Trophoblast cell (in vitro differentiated cells and primary cell): ENCODE results near the gene PRDM16.
A peak's percentile ranks its signal among the peaks of the same experiment; 100 is the strongest.

Experiments
- DNase-seq, 2 donors: peaks; one replicate each; pipeline ENCODE4 v3.0.0-alpha.2; 2016
- H2AFZ ChIP-seq: 2 replicates; pipeline ENCODE4 v1.6.1; 2013; ENCODE audit warnings: low read length, moderate library complexity, mild to moderate bottlenecking; ENCODE audit not compliant: insufficient read depth, poor library complexity
- H2AK5ac ChIP-seq: 2 replicates; pipeline ENCODE4 v1.6.1; 2013; ENCODE audit warnings: mild to moderate bottlenecking, low read length
- H2BK120ac ChIP-seq: 2 replicates; pipeline ENCODE4 v1.6.1; 2013; ENCODE audit warnings: low read length, mild to moderate bottlenecking, moderate library complexity; ENCODE audit not compliant: insufficient read depth, poor library complexity
- H2BK12ac ChIP-seq: 2 replicates; pipeline ENCODE4 v1.6.1; 2013; ENCODE audit warnings: mild to moderate bottlenecking, low read length, moderate library complexity
- H2BK5ac ChIP-seq: 2 replicates; pipeline ENCODE4 v1.6.1; 2013; ENCODE audit warnings: low read length, low read depth, moderate library complexity, mild to moderate bottlenecking; ENCODE audit not compliant: poor library complexity
- H3K14ac ChIP-seq: 2 replicates; pipeline ENCODE4 v1.6.1; 2013; ENCODE audit warnings: mild to moderate bottlenecking, low read length
- H3K18ac ChIP-seq: 2 replicates; pipeline ENCODE4 v1.6.1; 2013; ENCODE audit warnings: mild to moderate bottlenecking, low read length
- H3K23ac ChIP-seq: 2 replicates; pipeline ENCODE4 v1.6.1; 2013; ENCODE audit warnings: low read length
- H3K27ac ChIP-seq: 2 replicates; pipeline ENCODE4 v1.5.1; 2013; ENCODE audit warnings: low read depth, mild to moderate bottlenecking, inconsistent platforms, low read length, moderate library complexity
- H3K27me3 ChIP-seq: 2 replicates; pipeline ENCODE4 v1.6.1; 2013; ENCODE audit warnings: inconsistent platforms, mild to moderate bottlenecking, low read length, moderate library complexity; ENCODE audit not compliant: insufficient read depth
- H3K36me3 ChIP-seq, 2 experiments: 1 replicate in 1 of 2; 2 replicates in 1 of 2; pipeline ENCODE4 v1.6.1; 2013; ENCODE audit warnings: low read length in 2 of 2, mild to moderate bottlenecking in 2 of 2, moderate library complexity in 1 of 2; ENCODE audit not compliant: insufficient read depth in 2 of 2, control insufficient read depth in 1 of 2
- H3K4ac ChIP-seq: 2 replicates; pipeline ENCODE4 v1.6.1; 2013; ENCODE audit warnings: low read depth, mild to moderate bottlenecking, low read length, moderate library complexity
- H3K4me1 ChIP-seq, 2 experiments: 1 replicate in 1 of 2; 2 replicates in 1 of 2; pipeline ENCODE4 v1.6.1; 2013; ENCODE audit warnings: low read length in 2 of 2, mild to moderate bottlenecking in 2 of 2, moderate library complexity in 1 of 2; ENCODE audit not compliant: insufficient read depth in 2 of 2, control insufficient read depth in 1 of 2
- H3K4me2 ChIP-seq: 2 replicates; pipeline ENCODE4 v1.6.1; 2013; ENCODE audit warnings: inconsistent platforms, mild to moderate bottlenecking, low read length, moderate library complexity
- H3K4me3 ChIP-seq: 2 replicates; pipeline ENCODE4 v1.5.1; 2013; ENCODE audit warnings: mild to moderate bottlenecking, low read depth, low read length, inconsistent platforms
- H3K79me1 ChIP-seq: one replicate; pipeline ENCODE4 v1.6.1; 2013; ENCODE audit warnings: low read length
- H3K79me2 ChIP-seq: 2 replicates; pipeline ENCODE4 v1.6.1; 2013; ENCODE audit warnings: low read length, mild to moderate bottlenecking; ENCODE audit not compliant: control insufficient read depth, insufficient read depth, poor library complexity
- H3K9ac ChIP-seq: 2 replicates; pipeline ENCODE4 v1.6.1; 2013; ENCODE audit warnings: mild to moderate bottlenecking, low read length
- H3K9me3 ChIP-seq: 2 replicates; pipeline ENCODE4 v1.6.1; 2013; ENCODE audit warnings: low read depth, mild to moderate bottlenecking, control low read depth, inconsistent platforms, low read length; ENCODE audit not compliant: insufficient read depth
- H4K12ac ChIP-seq: 2 replicates; pipeline ENCODE4 v1.6.1; 2013; ENCODE audit warnings: low read depth, mild to moderate bottlenecking, low read length, moderate library complexity
- H4K8ac ChIP-seq: 2 replicates; pipeline ENCODE4 v1.6.1; 2013; ENCODE audit warnings: low read depth, mild to moderate bottlenecking, low read length, moderate library complexity
- H4K91ac ChIP-seq: one replicate; pipeline ENCODE4 v1.6.1; 2013; ENCODE audit warnings: low read depth, mild to moderate bottlenecking, low read length, moderate library complexity
- WGBS: extraction: QIAGEN DNeasy Blood & Tissue Kit; methylation state at CpG from one replicate; pipeline ENCODE4 v1.1.7; 2013; ENCODE audit warnings: missing lambda C conversion rate; ENCODE audit not compliant: insufficient read length, insufficient coverage; ENCODE audit errors: extremely low coverage; 5-methylcytosine and 5-hydroxymethylcytosine counted together

Gene PRDM16

DNA sequence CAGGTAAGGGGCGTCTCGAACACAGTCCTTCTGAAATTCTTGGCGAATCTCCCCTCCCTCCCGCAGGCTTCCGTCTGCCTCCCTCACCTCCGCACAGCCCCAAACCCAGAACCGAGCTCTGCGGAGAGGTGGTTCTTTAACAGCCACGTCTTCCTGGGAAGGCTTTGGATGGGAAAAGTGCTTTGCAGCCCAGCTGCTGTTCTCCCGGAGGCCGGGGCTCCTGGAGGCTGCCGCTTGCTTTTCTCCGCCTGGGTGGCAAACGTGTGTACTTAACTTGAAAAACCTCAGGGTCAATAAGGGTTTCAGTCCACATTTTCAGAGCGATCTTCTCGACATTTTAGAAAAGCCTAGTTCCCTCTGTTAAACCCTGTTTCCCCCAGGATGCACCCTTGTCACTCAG, 109.3 kb downstream of the PRDM16 start:
- H3K9me3 ChIP-seq = peaks cover 16% of the 10 kb centered on the region
- WGBS = no CpG with 5 or more reads among the region's 16 CpGs
- no peak overlapping the region for H4K91ac ChIP-seq
- no peaks in the 10 kb centered on the region for H3K36me3 ChIP-seq
- no peak for DNase-seq
- no peak overlapping the region for H3K9ac ChIP-seq
- no peak overlapping the region for H4K8ac ChIP-seq
- no peak overlapping the region for H3K4me2 ChIP-seq
- no peak overlapping the region for H2AK5ac ChIP-seq
- no peak overlapping the region for H2AFZ ChIP-seq
- no peak overlapping the region for H4K12ac ChIP-seq
- H2BK5ac ChIP-seq = no peak overlapping the region
- H3K18ac ChIP-seq = no peak overlapping the region
- no peak overlapping the region for H3K27ac ChIP-seq
- no peaks in the 10 kb centered on the region for H3K79me1 ChIP-seq
- no peaks in the 10 kb centered on the region for H3K79me2 ChIP-seq
- no peak overlapping the region for H3K23ac ChIP-seq
- H3K14ac ChIP-seq = no peak overlapping the region
- H3K27me3 ChIP-seq = no peaks in the 10 kb centered on the region
- no peak overlapping the region for H3K4me3 ChIP-seq
- no peak overlapping the region for H3K4ac ChIP-seq
- H3K4me1 ChIP-seq = no peaks in the 10 kb centered on the region
- no peak overlapping the region for H2BK120ac ChIP-seq
- no peak overlapping the region for H2BK12ac ChIP-seq

DNA sequence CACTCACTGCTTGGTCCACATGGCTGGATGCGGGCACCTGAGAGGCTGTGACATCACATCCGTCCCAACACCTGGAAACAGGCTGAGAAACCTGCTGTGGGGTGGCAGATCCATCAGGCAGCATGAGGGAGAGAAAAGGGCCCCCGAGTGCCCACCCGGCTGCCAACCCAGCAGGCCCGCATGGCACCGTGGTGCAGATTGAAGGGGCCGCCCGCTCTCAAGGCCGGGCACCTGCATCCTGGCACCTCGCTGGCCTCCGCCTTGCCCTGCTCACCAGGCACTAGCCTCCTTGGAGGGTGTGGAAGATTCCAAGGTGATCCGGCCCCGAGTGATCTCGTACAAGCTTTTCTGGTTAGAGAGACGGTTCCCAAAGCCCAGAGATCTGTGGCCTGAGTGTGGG, 110.5 kb downstream of the PRDM16 start:
- no CpG with 5 or more reads among the region's 15 CpGs for WGBS
- Histone ChIP-seq H2AK5ac (no peak overlapping the region), H3K79me1 (no peaks in the 10 kb centered on the region), H3K79me2 (no peaks in the 10 kb centered on the region), H4K8ac (no peak overlapping the region), H3K4ac (no peak overlapping the region), H3K4me2 (no peak overlapping the region), H4K91ac (no peak overlapping the region), H3K4me1 (no peaks in the 10 kb centered on the region), H3K4me3 (no peak overlapping the region), H2BK12ac (no peak overlapping the region), H3K36me3 (no peaks in the 10 kb centered on the region), H2BK5ac (no peak overlapping the region), H3K27ac (no peak overlapping the region), H3K23ac (no peak overlapping the region), H3K14ac (no peak overlapping the region), H3K9ac (no peak overlapping the region), H2BK120ac (no peak overlapping the region), H3K27me3 (no peaks in the 10 kb centered on the region), H4K12ac (no peak overlapping the region), H2AFZ (no peak overlapping the region), H3K18ac (no peak overlapping the region), H3K9me3 (peaks cover 16% of the 10 kb centered on the region)
- no peak for DNase-seq

DNA sequence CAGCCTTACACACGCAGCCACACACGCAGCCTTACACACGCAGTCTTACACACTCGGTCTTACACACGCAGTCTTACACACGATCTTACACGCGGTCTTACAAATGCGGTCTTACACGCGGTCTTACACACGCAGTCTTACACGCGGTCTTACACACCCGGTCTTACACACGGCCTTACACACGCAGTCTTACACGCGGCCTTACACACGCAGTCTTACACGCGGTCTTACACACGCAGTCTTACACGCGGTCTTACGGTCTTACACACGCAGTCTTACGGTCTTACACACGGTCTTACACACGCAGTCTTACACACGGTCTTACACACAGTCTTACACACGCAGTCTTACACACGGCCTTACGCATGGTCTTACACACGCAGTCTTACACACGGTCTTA, 111.9 kb downstream of the PRDM16 start:
- Histone ChIP-seq H2AK5ac (no peak overlapping the region), H3K4me2 (no peak overlapping the region), H2BK120ac (no peak overlapping the region), H3K4ac (no peak overlapping the region), H2BK5ac (no peak overlapping the region), H3K23ac (no peak overlapping the region), H3K79me1 (no peaks in the 10 kb centered on the region), H3K4me3 (peak overlapping the region; percentile 0), H2BK12ac (no peak overlapping the region), H3K14ac (no peak overlapping the region), H4K8ac (no peak overlapping the region), H3K9me3 (peaks cover 19% of the 10 kb centered on the region), H4K12ac (no peak overlapping the region), H3K27ac (no peak overlapping the region), H4K91ac (no peak overlapping the region), H3K79me2 (no peaks in the 10 kb centered on the region), H3K36me3 (no peaks in the 10 kb centered on the region), H3K27me3 (no peaks in the 10 kb centered on the region), H3K18ac (no peak overlapping the region), H3K9ac (no peak overlapping the region), H3K4me1 (no peaks in the 10 kb centered on the region), H2AFZ (no peak overlapping the region)
- no CpG with 5 or more reads among the region's 36 CpGs for WGBS
- no peak for DNase-seq

DNA sequence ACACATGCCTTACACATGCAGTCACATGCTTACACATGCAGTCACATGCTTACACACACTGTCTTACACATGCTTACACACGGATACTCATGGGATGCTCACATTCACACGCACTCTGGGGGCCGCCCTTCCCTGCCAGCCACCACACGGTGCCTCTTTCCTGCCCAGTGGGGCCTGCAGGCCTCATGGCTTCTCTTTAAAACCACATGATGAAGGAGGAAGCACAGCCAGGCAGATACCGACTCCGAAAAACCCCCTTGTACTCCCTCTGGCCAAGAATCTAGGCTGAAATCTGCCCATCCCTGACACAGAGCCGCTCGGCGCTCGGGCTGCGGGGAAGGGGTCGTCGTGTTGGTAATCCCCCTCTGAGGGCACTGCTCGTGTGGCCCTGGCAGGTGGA, 113.0 kb downstream of the PRDM16 start:
- Histone ChIP-seq H2AK5ac (no peak overlapping the region), H4K8ac (no peak overlapping the region), H3K4me2 (no peak overlapping the region), H3K27ac (no peak overlapping the region), H3K4me1 (no peaks in the 10 kb centered on the region), H2AFZ (no peak overlapping the region), H3K18ac (no peak overlapping the region), H3K9me3 (peaks cover 19% of the 10 kb centered on the region), H4K91ac (no peak overlapping the region), H3K27me3 (no peaks in the 10 kb centered on the region), H3K9ac (no peak overlapping the region), H3K36me3 (no peaks in the 10 kb centered on the region), H3K23ac (no peak overlapping the region), H2BK5ac (no peak overlapping the region), H2BK12ac (no peak overlapping the region), H3K4ac (no peak overlapping the region), H3K79me1 (no peaks in the 10 kb centered on the region), H3K4me3 (no peak overlapping the region), H2BK120ac (no peak overlapping the region), H3K79me2 (no peaks in the 10 kb centered on the region), H4K12ac (no peak overlapping the region), H3K14ac (no peak overlapping the region)
- whole genome bisulfite sequencing = no CpG with 5 or more reads among the region's 14 CpGs
- no peak for DNase-seq
